Effector CD4-positive, alpha-beta T cell (primary cell): ENCODE results near the gene C16orf92.
"Not testable (repeated sequence)": the region's sequence is repeated elsewhere in the genome, so short reads cannot be mapped to it uniquely, and the experiment has no call there.

Experiments used
- DNase-seq: peaks from one replicate; pipeline ENCODE4 v3.0.0-alpha.2; 2020

C16orf92 gene

DNA sequence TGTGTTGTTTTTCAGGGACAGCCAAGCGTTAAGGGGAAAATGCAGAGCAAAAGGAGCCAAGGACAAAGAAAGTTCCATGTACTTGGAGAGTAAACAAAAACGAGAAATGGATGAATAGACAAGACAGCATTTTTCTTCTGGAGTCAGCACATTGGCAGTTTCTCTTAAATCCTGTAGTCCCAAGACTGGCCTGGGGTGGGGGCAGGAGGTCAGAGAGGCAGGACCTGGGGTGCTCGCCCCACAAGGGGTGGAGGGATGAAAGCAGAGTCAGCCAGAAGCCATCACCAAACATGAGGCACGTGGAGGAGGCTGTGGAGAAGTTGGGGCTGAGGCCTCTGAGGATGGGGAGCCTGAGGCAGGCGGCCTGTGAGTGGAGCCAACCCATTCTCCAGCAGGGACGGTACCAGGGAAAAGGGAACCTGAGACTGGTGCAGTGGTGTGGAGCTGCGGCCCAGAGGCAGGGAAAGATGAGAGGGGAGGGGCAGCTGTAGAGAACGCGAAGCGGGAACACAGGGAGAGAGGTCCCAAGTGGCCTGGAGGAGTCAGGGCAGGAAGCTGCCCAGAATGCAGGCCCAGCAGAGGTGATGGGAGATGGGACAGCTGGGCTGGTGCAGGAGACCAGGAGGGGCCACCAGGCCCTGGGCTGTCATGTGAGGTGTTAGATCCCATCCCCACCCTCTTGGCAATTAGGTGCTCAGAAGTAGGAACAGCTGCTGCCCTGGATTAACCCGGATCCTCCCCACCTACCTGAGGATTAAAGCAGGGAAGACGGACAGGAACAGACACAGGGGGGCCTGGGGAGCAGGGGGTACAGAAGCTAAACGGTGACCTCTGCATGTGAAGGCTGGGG, 4.8 kb downstream of the C16orf92 start:
- no peak for DNase-seq

DNA sequence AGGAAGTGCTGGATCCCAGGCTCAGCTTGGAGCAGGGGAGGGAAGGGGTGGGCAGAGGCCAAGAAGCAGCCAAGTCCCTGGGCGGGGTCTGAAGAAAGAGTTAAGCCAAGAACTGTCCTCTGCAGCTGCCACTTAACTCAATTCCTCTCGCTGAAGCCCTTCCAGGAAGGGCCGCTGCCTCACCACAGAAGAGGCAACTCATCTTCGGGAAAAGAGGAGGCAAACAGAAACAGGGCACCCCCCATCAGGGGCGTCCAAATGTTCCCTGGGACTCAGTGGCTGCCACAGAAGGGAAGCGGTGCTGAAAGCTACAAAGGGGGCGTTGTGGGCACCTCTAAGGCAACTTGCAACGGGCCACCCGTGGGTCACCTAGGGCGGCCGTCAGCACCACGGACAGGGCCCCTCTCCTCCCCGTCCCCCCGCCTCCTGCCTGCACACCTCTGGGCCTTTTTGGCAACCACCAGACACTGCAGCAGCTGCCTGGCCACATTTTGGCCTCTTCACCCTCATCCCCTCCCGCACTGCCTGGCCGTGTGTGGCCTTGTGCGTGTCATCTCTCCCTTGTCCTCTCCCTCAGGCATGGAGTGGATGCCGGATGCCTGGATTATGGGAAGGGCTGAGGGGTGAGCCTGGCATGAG, 5.6 kb downstream of the C16orf92 start:
- no peak for DNase-seq

DNA sequence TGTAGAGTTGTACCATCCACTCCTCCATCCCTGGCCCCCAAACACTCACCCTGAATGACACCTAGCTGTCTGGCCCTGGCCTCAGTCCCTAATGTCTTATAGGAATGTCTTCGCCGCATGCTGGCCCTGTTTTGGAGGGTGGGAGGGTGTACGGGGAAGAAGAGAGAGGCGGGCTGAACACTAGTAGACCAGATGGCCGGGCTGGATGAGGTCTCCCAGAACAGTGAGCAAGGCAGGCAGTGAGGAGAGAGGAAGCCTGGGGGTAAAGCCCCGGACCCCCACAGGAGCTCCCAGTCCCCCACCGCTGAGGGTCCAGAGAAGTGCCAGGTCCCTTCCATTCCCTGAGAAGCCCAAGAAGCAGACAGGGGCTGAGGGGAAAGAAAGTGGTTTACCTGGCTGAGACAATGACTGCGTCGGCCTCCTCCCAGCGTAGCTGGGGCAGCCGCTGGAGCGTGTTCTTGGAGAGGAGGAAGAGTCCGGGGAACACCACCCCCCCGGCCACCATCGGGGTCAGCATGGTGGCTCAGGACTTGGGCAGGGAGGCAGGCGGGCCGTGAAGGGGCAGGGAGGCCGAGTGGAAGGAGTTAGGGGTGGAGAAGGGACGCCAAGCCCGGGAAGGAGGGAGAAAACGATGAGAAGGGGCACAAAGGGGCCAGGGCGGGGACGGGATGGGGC, 7.2 kb downstream of the C16orf92 start:
- no peak for DNase-seq

DNA sequence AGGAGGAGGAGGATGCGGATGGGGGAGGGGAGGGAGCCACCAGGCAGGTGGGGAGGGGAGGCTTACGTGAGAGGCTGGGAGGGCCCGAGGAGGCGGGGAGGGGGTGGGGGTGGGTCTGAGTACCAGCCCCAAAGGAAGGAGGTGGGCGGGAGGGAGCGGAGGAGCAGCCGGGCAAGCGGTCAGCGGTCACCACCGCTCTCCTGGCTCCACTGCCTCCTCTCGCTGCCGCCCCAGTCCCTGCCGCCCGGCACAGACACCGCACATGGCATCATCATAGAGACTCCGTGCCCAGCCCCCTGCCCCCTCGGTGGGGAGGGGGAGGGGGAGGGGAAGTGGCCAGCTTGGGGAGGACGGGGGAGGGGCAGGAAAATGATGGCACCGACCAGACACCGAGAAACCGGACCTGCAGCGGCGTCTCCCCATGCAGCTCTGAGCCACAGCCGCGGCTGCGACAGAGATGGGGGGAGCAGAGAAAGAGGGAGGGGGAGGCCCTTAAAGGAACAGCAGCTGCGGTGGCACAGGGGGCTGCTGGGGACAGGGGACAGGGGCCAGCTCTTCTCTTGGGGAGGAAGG, 7.9 kb downstream of the C16orf92 start, which contains the start of gene TLCD3B:
TLCD3B (minus strand) TSS at position 431 of the 573 bp plus-strand sequence. CDS start 744 bp downstream, outside the sequence.
- DNase-seq, result no peak

DNA sequence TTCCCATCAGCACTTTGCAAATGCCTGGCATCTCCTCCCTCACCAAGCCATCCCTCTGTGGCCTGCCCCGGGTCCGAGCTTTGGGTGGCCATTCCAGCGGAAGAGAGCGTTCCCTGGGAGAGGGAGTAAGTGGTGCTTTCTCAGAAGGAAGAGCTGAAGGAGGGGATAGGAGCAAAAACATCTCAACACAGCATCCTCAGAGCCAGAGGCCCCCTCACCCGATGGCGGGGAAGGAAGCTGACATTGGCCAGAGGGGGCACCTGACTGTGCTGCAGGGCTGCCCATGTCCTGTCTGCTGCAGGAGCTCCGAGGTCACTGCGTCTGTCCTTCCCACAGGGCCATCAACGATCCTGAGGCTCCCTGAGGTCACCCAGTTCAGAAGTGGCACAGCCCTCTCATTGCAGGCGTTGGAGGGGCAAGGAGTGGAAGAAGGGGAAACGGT, 8.5 kb downstream of the C16orf92 start:
- DNase-seq, result no peak

DNA sequence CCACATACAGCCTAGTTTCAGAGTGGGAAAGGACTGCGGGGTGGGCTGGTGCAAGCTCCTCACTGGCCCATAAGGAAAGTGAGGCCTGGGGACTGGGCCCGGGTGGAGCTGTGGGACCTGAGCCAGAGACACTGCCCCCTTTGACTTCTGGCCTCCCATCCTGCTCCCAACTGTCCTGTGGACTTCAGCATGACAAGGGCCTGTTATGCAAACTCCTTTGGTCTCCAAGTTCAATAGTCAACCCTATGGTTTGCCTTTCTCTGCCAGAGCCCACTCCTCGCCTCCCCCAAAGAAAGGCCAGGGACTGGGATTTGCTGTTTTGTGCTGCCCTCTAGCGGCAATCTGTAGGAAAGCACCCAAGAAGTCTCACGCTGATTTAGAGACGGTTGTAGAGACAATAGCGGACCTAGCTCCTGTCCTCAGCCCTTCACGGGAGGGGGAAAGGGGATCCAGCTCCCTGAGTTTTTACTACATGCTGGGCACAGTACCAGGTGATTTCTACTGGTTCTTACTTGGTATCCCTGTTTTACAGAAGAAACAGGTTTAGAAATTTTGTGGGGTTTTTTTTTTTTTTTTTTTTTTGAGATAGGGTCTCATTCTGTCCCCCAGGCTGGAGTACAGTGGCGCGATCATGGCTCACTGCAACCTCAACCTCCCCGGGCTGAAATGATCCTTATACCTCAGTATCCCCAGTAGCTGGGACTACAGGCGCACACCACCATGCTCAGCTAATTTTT, 9.3 kb downstream of the C16orf92 start:
- peak; percentile 47 for DNase-seq

DNA sequence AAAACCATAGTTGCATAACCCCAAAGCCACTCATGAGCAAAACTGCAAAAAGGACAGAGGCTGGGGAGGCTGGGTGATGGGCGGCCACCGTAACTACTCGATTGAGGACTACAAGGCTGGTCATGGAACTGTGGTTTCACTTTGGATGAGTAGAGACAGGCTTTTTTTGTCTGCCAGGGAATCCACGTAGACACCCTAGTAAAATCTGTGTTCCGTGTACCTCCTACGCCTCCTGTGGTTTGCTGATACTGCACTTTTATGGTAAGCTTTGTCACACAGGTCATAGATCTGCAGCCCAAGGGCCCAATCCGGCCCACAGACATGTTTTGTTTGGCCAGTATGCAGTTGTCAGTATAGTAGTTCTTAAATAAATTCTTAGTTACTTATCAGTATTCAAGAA, 10.3 kb downstream of the C16orf92 start:
- DNase-seq, result no peak

DNA sequence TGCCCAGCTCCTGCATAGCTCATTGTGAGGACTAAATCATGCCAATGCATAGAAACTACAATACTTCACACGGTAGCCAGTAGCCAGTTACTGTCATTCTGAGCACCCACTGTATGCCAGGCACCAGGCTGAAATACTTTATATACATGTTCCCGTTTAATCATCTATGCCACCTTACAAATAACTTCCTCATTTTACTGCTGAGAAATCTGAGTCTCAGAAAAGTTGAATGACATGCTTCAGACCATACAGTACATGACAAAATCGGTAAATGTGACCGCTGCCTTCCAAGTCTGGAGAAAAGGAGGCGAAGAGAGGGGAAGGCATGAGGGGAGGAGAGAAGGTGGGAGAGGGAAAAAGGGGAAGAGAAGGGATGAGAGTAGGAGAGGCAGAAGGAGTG, 17.2 kb downstream of the C16orf92 start:
- DNase-seq, result no peak

DNA sequence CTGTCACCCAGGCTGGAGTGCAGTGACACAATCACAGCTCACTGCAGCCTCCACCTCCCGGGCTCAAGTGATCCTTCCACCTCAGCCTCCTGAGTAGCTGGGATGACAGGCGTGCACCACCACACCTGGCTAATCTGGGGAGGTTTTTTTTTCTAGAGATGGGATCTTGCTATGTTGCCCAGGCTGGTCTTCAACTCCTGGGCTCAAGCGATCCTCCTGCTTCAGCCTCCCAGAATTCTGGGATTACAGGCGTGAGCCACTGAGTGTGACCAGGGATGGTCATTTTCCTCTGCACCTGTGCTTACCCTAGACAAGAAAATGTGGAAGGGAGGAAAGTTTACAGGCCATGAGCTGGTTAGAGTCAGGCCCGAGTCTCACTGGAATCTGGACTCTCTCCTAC, 17.7 kb downstream of the C16orf92 start:
- not testable (repeated sequence) for DNase-seq

DNA sequence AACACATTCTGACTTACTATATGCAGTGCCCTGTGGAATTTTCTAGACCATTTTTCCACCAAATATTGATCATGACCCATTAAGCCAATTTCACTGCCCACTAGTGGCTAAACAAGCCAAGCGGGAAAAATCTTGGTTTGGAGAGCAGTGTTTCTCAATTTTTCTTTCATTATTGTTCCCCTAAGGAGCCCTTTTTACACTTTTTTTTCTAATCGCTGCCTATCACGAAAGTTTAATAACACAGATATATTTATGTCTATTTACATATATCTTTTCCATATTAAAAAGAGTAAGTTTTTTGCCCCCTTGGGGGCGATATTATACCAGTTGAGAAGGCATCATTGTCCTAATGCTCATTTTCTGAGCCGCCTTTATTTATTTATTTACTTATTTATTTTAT, 18.8 kb downstream of the C16orf92 start:
- no peak for DNase-seq

DNA sequence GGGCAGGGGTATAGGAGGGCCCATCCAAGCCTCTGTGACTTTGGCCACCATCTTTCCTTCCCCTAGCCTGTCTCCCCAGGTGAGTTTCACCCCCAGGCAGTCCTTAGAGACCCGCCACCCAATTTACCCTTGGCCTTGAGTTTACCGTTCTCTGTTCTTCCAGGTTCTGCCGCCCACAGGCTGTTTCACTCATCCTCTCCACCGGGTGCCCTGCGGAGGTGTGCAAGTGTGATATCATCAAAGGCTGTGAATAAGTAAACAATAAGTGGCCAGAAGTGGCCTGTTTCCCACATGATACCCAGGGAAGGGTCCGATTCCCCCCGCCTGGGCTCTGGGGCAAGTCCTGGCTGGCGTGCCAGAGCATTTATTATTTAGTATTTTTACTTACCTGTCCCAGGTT, 23.2 kb downstream of the C16orf92 start:
- DNase-seq, result no peak

DNA sequence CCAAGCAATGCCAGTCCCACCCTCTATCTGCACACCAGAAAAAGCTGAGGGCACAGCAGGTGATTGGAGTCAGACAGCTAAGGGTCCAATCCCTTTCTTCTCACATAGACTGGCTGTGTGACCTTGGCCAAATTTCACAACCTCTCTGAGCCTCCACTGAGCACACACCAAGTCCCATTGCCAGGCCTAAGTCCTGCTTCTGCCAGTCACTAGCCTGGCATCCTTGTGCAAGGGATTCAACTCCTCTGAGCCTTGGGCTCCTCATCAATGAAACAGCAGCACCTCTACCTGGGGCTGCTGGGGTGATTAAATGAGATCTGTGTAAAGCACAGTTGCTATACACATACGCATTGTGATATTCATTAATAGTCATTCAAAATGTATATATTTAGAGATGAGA, 23.6 kb downstream of the C16orf92 start:
- no peak for DNase-seq

DNA sequence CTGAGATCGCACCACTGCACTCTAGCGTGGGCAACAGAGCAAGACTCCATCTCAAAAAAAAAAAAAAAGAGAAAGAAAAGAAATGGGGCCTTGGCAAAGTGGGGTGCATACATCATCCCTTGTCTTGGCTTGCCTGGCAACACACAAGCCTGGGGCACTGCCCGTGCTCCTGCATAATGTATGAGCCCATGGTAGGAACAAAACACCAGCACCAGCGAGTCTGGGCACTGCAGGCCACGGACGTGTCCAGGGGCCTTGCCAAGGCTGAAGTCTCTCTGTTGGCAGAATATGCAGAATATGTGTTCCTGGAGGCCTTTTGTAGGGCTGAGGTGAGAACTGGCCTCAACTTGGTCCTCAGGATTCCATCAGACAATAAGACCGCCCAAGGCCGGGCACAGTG, 26.9 kb downstream of the C16orf92 start:
- no peak for DNase-seq

DNA sequence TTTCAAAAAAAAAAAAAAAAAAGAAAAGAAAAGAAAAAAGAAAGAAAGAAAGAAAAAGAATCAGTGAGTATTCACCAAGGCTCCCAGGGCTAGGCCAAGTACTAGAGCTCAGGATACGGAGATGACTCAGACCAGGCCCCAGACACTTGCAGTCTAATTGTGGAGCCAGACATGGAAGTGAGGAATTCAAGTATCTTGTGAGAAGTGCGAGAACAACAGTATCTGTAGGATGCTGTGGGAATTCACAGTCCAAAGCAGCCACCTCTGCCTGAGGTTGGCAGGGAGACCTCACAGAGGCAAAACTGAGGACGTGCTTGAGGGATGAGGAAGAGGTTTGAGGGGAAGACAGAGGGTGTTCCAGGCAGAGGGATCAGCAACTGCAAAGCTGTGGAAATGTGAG, 28.5 kb downstream of the C16orf92 start:
- DNase-seq, result no peak

DNA sequence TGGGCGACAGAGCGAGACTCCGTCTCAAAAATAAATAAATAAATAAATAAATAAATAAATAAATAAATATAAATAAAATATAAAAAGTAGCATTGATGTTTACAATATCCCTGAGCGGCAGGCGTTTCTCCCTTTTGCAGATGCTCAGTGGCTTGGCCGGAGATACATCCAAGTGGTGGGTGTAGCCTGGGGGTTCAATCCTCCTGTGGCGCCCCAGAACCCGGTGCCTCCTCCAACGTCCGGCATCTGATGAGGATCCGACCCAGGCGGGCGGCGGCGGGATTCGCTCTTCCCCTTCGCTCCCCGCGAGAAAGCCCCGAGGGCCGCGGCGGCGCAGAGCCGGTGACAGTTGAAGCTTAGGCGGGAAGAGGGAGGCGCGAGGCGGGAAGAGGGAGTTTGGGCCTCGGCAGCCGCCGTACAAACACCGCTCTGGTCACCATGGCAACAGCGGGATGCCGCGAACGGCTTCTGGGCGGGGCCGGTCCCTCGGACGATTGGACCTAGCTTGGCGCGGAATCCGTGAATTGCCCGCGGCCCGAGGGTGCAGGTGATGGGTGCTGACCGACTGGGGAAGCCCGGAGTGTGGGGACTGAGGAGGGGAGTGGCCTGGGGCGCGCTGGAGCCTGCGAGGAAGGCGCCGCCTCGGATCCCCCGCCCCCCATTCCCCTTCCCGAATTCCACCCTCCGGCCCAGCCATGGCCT, 29.8 kb downstream of the C16orf92 start:
- DNase-seq, result peak; percentile 78

DNA sequence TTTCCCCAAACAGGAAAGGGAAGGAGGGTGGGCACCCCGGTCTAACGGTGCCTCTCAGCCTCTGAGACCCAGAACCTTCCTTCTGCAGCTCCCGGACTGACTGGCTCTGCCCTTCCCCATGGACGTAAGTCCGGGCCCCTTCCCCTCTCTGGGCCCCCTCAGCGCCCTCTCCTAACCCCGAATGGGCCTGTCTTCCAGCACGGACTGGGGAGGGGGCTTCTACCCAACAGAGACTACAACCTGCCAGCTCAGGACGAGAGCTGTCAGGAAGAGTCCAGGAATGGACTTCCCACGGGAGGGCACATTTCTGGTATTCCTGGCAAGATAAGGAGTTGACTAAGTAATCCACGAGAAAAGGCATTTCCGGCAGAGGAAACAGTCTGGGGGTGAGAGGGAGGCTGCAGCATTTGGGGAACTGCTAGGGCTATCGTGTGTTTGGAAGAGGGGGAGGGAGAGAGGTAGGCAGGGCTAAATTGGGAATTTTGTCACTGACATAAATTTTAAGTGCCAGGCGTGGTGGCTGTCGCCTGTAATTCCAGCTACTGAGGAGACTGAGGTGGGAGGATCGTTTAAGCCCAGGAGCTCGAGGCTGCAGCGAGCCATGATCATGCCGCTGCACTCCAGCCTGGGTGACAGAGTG, 30.5 kb downstream of the C16orf92 start:
- DNase-seq, result no peak

DNA sequence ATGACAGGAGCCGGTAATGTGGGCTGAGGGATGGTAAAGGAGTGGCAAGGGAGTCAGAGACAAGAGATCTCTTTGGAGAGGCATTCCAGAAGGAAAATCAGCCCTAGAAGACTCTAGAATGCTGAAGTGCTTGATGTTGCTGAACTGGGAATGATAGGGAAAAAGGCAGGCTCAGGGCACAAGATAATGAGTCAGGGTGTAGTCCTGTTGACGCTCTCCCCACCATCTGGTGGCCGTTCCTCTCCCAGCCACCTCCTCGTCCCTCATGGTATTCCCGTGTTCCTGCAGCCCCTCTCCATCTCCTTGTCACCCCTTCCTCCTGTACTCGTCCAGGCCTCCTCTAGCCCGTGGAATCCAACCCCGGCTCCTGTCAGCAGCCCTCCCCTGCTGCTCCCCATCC, 31.5 kb downstream of the C16orf92 start:
- no peak for DNase-seq

DNA sequence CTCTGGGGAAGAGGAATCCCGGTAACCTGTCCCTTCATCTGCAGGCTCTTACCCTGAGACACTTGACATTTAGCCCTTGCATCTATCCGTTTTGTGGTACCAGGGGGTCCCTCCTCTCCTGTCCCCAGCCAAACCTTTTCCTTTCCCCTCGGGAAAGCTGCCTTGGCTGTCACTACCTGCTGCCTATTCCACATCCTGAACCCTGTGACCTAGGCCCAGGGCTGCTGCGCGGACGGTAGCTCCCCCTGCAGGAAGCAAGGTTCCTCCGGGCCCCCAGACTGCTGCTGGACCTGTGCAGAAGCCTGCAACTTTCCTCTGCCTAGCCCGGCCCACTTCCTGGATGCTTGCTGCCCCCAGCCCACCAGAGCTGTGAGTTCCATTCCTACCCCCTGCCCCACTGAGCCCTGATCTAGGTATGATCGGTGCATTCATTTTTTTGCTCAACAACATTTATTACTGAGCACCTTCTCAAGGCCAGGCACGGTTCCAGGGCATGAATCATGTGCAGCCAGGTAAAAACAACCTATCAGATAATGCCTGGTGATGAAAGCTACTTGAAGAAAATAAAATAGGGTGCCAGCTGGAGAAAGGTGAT, 32.1 kb downstream of the C16orf92 start:
- DNase-seq, result no peak

DNA sequence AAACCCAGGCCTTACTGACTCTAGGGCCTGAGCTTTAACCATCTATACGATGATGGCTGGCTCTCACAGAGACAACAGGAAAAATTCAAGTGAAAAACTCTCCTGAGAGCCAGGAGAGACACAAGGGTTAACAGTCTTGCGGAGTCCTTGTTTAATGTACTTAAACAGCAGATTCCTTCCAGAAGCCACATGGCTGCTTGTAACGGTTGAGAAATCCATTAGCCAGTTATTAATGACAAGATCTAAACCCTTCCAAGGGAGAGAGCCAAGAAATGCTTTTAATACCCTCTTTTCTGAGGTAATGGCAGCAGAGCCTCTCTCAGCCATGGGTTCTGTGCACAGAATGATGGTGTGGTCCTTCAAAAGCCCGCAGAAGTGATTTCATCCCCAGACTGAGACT, 37.3 kb downstream of the C16orf92 start:
- DNase-seq, result no peak

DNA sequence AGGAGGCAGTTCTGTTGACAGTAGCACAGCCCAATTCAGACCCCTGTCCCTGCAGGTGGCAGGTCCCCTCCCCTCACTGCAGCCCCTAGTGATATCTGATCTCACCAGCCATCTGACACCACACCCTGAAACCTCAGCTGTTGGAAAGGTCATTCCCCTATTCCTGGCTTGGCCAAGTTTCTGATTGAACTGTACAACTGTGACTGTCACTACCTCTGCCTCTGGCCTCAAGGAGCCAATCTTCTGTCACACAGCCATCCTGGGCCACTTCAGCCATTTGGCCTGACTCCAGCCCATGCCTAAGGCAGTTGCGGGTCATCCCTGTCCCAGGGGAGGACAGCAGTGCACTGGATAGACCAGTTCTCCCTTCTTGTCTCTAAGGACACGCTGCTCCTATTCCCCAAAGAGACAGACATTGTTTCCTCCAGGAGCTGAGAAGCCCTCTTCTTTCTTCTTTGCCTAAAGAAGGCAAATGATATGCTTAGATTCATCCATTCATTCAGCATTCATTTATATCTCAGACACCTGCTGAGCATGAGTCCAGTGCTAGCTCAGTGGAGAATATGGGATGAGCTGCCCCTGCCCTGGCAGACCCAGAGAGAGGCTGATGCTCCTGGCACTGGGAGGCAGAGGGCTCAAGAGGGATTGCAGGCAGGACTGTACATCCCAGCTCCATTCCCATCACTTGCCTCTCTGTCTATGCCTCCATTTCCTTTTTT, 38.0 kb downstream of the C16orf92 start:
- no peak for DNase-seq
